Measurements from ENCODE around the gene CEMIP2.
"Not testable (repeated sequence)": the region's sequence is repeated elsewhere in the genome, so short reads cannot be mapped to it uniquely, and the experiment has no call there.

The CEMIP2 gene

DNA sequence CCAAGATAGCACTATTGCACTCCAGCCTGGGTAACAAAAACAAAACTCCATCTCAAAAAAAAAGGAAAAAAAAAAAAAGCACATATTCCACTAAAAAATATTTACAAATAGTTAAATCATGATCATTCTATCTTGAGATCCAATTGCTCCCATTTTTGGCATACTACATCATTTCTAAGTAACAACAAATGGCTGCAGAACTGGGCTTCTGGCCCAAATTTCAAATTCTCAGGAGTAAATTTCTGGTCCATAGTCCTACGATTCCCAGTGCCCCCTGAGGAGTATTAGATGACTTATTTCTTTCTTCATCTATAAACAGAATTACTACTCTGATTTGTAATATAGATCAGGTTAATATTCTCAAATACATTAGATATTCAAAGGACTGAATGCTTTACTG is 62.1 kb downstream of the CEMIP2 start:
- no peak for DNase-seq (ENCODE audit: low spot score)

GRCh38 chr9:71704796-71705195 is 63.5 kb downstream of the CEMIP2 start:
- DNase-seq (ENCODE audit: low spot score) = no peak

- peak; percentile 24 for DNase-seq (ENCODE audit: low spot score)
These were observed 65.0 kb downstream of the CEMIP2 start for GRCh38 chr9:71703172-71703872.

GRCh38 chr9:71697882-71698281 is 70.4 kb downstream of the CEMIP2 start:
- DNase-seq (ENCODE audit: low spot score) = no peak

DNA sequence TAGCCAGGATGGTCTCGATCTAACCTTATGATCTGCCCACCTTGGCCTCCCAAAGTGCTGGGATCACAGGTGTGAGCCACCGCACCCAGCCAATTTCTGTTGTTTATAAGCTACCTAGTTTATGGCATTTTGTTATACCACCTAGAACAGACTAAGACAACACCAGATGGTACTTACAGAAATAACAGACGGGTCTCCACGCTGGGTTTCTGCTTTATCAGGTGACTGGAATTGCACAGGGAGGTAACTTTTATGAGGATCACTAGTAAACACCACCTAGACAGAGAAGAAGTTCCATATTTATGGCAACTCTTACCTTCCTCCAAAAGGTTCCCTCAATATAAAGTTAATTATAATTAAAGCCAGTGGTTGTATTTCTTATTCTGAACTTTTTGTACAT is 74.0 kb downstream of the CEMIP2 start:
- DNase-seq (ENCODE audit: low spot score) = no peak

GRCh38 chr9:71693607-71694006 is 74.7 kb downstream of the CEMIP2 start:
- DNase-seq (ENCODE audit: low spot score) = no peak

DNA sequence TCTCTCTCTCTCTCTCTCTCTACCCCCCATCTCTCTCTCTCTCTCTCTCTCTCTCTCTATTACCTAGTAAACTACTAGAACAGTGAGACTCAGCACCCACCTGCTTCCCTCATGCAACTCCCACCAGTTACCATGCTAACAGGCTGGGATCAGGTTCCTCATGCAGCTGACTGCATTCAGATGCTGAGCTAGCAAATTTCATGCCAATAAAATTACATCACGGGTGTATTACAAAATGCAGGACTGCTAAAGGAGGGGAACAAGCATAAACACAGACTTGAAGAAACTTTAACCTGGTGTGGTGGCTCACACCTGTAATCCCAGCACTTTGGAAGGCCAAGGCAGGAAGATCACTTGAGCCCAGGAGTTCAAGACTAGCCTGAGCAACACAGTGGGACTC is 76.0 kb downstream of the CEMIP2 start:
- peak; percentile 15 for DNase-seq (ENCODE audit: low spot score)

DNA sequence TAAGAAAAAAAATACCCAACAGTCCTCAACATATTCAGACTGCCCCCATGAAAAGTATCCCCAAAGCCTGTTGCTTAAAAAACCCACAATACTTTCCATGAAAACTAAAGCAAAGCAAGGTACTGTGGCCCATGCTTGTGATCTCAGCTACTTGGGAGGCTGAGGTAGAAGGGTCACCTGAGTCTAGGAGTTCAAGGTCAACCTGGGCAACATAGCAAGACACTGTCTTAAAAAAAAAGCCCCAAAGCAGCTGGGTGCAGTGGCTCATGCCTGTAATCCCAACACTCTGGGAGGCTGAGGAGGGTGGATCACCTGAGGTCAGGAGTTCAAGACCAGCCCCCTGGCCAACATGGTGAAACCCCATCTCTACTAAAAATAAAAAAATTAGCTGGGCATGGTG is 76.7 kb downstream of the CEMIP2 start:
- DNase-seq (ENCODE audit: low spot score) = not testable (repeated sequence)

GRCh38 chr9:71690689-71691435 is 77.5 kb downstream of the CEMIP2 start:
- no peak for DNase-seq (ENCODE audit: low spot score)

- DNase-seq (ENCODE audit: low spot score) = peak; percentile 24
These were observed 78.1 kb downstream of the CEMIP2 start for GRCh38 chr9:71690063-71690688.

DNA sequence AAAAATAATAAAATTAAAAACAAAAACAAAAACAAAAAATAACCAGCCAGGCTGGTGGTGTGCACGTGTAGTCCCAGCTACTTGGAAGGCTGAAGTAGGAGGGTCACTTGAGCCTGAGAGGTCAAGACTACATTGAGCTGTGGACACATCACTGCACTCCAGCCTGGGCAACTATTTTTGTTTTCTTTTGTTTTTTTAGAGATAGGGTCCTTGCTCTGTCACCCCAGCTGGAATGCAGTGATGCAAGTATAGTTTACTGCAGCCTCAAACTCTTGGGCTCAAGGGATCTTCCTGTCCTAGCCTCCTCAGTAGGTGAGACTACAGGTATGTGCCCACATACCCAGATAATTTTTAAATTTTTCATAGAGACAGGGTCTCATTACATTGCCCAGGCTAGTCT is 80.6 kb downstream of the CEMIP2 start:
- DNase-seq (ENCODE audit: low spot score) = no peak

GRCh38 chr9:71685988-71686387 is 82.3 kb downstream of the CEMIP2 start:
- no peak for DNase-seq (ENCODE audit: low spot score)

GRCh38 chr9:71685394-71685793 is 82.9 kb downstream of the CEMIP2 start:
- no peak for DNase-seq (ENCODE audit: low spot score)

GRCh38 chr9:71684566-71684965 is 83.7 kb downstream of the CEMIP2 start:
- no peak for DNase-seq (ENCODE audit: low spot score)

DNA sequence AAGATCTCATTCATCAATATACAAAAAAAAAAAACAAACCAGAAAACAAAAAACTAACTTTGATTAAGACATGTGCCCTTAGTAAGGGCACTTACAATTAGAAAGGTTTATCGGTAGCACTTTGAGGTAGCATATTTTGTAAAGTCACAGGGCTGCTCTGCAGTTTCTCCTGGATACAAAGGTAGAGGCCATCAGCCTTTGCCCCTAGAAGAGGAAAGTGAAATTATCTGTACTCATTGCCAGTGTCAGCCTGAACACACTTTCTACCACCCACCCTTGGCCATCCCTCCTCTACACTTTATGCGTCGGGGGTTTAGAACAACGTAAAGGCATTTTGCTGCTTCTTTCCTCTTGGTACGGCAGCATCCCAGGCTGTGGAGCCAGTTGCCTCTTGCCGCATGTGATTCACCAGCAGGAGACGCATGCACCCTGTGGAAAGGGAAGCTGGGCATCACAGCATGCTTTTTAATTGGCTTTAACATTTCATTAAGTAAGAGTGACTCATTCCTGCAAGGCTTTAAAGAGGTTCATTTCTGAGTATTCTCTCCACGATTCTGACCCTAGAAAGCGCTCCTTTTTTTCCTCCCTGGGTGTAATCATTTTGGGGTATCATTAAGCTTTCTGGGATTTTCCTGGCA is 84.6 kb downstream of the CEMIP2 start:
- peak; percentile 35 for DNase-seq (ENCODE audit: low spot score)

- DNase-seq (ENCODE audit: low spot score) = peak; percentile 53
These were observed 86.5 kb downstream of the CEMIP2 start for GRCh38 chr9:71681708-71682272.

- DNase-seq (ENCODE audit: low spot score) = no peak
These were observed 87.1 kb downstream of the CEMIP2 start for GRCh38 chr9:71681104-71681707.

DNA sequence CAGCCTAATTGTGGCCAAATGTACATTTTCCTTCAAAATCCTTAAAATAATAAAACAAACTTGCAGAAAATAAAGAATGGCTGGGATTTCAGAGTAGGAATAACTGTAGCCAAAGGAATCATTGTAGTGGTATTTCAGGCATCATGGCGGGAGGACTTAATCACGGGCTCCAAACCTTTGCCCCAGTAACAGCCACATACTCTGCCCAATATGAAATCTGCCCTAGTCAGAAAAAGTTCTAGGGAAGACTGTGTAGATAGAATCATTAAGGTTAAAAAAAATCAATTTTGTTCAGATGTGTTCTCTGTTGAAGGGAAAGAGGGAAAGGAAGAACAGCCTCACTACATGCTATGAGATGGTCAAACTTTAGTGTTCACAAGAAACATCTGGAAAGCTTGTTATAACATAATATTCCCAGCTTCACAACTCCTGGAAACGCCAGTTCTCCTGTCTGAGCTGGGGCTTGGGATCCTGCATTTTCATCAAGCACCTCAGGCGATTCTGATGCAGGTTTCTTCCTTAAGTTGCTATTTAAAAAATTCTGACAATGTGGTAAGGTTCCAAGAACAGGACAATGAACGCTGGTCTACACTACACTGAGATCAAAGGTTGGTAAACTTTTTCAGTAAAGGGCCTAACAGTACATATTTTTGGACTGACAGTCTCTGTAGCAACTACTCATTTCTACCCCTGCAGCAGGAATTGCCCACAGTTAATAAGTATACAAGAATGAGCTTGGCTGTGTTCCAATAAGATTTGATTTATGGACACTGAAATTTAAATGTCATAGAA is 87.9 kb downstream of the CEMIP2 start:
- peak; percentile 47 for DNase-seq (ENCODE audit: low spot score)

DNA sequence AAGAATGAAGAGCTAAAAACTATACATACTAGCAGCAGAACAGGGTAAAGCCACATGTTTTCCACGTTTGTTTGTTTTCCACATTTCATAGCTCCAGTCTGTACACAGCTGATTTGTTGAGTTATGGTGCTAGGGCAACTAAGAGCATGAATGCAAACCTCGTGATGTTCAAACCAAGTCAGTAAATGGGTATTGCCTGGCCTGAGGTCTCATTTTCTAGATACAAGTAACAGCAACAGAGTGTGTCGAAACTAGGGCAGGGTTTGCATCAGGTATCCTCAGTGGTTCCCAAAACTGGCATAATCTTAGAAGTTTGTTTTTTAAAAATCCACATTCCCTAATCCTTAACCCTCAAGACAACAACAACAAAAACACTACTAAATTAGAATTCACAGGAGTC is 89.3 kb downstream of the CEMIP2 start:
- no peak for DNase-seq (ENCODE audit: low spot score)

GRCh38 chr9:71677209-71677608 is 91.1 kb downstream of the CEMIP2 start:
- DNase-seq (ENCODE audit: low spot score) = no peak

DNA sequence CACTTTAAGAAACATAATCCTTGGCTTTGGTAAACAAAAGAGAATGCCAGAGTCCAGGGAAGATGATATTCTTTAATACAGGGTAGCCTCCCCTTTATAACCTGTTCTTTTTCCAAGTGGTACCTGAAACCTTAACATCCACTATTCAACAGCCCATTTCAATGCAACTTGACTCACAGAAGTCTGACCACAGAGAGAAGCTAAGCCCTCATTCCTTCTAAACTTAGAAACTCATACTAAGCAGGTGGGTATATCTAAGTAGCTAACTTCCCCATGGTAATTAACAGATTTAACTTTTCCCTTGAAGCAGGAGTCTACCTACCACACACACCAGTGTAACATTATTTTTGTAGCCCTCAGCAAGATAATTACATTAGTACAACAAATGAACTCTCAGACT is 91.9 kb downstream of the CEMIP2 start:
- no peak for DNase-seq (ENCODE audit: low spot score)

Data from GM03348 (cell line).